Measurements from ENCODE around the gene POMGNT2. TPM values are rescaled to one million over a fixed set of nuclear protein-coding genes. Genes with fewer than 3 reads are reported as not detected.

The POMGNT2 gene
- total and polyA plus RNA-seq, 2 of the 8 experiments (the other 6 are each of a cell fraction or from before 2014, with no cell fraction given): 13.6 to 35.7 TPM

- H3K79me1 ChIP-seq (ENCODE audit: low read depth, low read length): no peaks in the 10 kb centered on the region; the same call in 1 of the 2 replicates
- H4K20me1 ChIP-seq (replicated peaks in 1 of 2; ENCODE audit: control insufficient read depth in 1 of 2, insufficient read depth in 2 of 2, low read length in 2 of 2): no peaks in the 10 kb centered on the region
- H2BK12ac ChIP-seq (ENCODE audit: low read depth, low read length): no peak overlapping the region
- no peaks in the 10 kb centered on the region for H3K4me1 ChIP-seq (replicated peaks in 1 of 4; ENCODE audit: control insufficient read depth in 3 of 4, insufficient read depth in 4 of 4, low read length in 3 of 4)
- H3K9me3 ChIP-seq (ENCODE audit: insufficient read depth in 2 of 2, low read depth in 1 of 2, low read length in 1 of 2): peaks cover 12 to 18% of the 10 kb centered on the region in 2 experiments; a peak in 3 of 4 replicates
- no peak overlapping the region for H4K5ac ChIP-seq (ENCODE audit: insufficient read length, low read depth, low read length)
- H2AFZ ChIP-seq (ENCODE audit: low read length): no peak overlapping the region
- ChIA-PET POLR2A (ENCODE audit: partially characterized antibody) (no interaction called here), CTCF (ENCODE audit: partially characterized antibody) (interaction anchor here (0.9 to 1.9 kb wide), 6 partner anchors 16 to 115 kb away, joined by 3 to 6 read pairs (median 3); no protein-coding TSS in a partner anchor)
- no peaks in the 10 kb centered on the region for H3K23me2 ChIP-seq (ENCODE audit: low read depth, low read length)
- no peak overlapping the region for H4K91ac ChIP-seq (replicated peaks; ENCODE audit: insufficient read length, low read length)
- H3K23ac ChIP-seq (ENCODE audit: insufficient read length): no peak overlapping the region
- H3K14ac ChIP-seq (ENCODE audit: insufficient read length): no peak overlapping the region
- peak in 1 of 2 experiments; percentile 19 for DNase-seq (ENCODE audit: low read depth in 1 of 2, low spot score in 2 of 2)
- H3K4me2 ChIP-seq (ENCODE audit: insufficient read depth in 1 of 2, low read depth in 2 of 2, low read length in 2 of 2): no peak overlapping the region
- H3K79me2 ChIP-seq (ENCODE audit: control insufficient read depth in 1 of 2, insufficient read depth in 2 of 2, low read length in 2 of 2): no peaks in the 10 kb centered on the region
- no peak overlapping the region for H2BK20ac ChIP-seq (ENCODE audit: low read length)
- H2BK15ac ChIP-seq (ENCODE audit: low read length): no peak overlapping the region
- no peak overlapping the region for H4K8ac ChIP-seq (ENCODE audit: extremely low read depth, insufficient read depth, low read length)
- FAIRE-seq: no peak
- H3K27ac ChIP-seq (ENCODE audit: low read depth, low read length): no peak overlapping the region
- no peak overlapping the region for H3K56ac ChIP-seq (replicated peaks; ENCODE audit: insufficient read length, low read depth, low read length)
- 92% methylated on average over 6 of the region's 6 CpGs; no CpG with 5 or more reads in 1 of the 2 experiments for WGBS, 2 experiments (ENCODE audit: extremely low coverage in 1 of 2, insufficient coverage in 1 of 2, insufficient read length in 1 of 2, insufficient replicate concordance in 2 of 2, low coverage in 1 of 2, low lambda C conversion rate in 2 of 2, missing lambda C conversion rate in 1 of 2)
- TF ChIP-seq EP300 (IDR thresholded peaks at IDR 0.05; ENCODE audit: borderline replicate concordance in 1 of 2, low read depth in 2 of 2, low read length in 2 of 2): no peak
- no peak for TF ChIP-seq SP4 (IDR thresholded peaks at IDR 0.05; ENCODE audit: low read length)
- TF ChIP-seq BACH1 (IDR thresholded peaks at IDR 0.05; ENCODE audit: low read length): no peak
- TF ChIP-seq ASH2L (IDR thresholded peaks at IDR 0.05; ENCODE audit: low read length): no peak
- TF ChIP-seq SIRT6 (IDR thresholded peaks at IDR 0.05; ENCODE audit: low read length): no peak
- TF ChIP-seq RFX5 (IDR thresholded peaks at IDR 0.05; ENCODE audit: borderline replicate concordance, low read depth, low read length): no peak
- H3K36me3 ChIP-seq (ENCODE audit: control insufficient read depth in 2 of 4, insufficient read depth in 4 of 4, low read length in 3 of 4): peaks cover 0 to 17% (median 10%) of the 10 kb centered on the region in 4 experiments; a peak in 4 of 8 replicates
- H2BK5ac ChIP-seq (ENCODE audit: low read depth, low read length): no peak overlapping the region
- no peak overlapping the region for H3K4ac ChIP-seq (replicated peaks; ENCODE audit: insufficient read length, low read depth, low read length)
- no peak overlapping the region for H2AK5ac ChIP-seq (ENCODE audit: low read depth, low read length)
- no peaks in the 10 kb centered on the region for H3K27me3 ChIP-seq (replicated peaks in 1 of 4; ENCODE audit: control insufficient read depth in 3 of 4, extremely low read depth in 1 of 4, insufficient read depth in 3 of 4, low read length in 3 of 4)
- no peak overlapping the region for H3K9ac ChIP-seq (replicated peaks in 1 of 4; ENCODE audit: extremely low read depth in 1 of 4, low read depth in 3 of 4, low read length in 3 of 4)
- H3K18ac ChIP-seq (ENCODE audit: extremely low read depth, low read length): no peak overlapping the region
- no peak overlapping the region for H3K4me3 ChIP-seq (ENCODE audit: extremely low read depth in 1 of 4, insufficient read depth in 2 of 4, low read depth in 3 of 4, low read length in 4 of 4)
- no peak overlapping the region for H2BK120ac ChIP-seq (replicated peaks; ENCODE audit: low read depth, low read length)
These were observed 28.6 kb downstream of the POMGNT2 start for GRCh38 chr3:43077261-43077660.
